Measurements from ENCODE around the gene SYPL1. TPM values are rescaled to one million over a fixed set of nuclear protein-coding genes. Genes with fewer than 3 reads are reported as not detected.

The SYPL1 gene
- total RNA-seq, 1 donor from 2014 or later = 76.9 TPM

DNA sequence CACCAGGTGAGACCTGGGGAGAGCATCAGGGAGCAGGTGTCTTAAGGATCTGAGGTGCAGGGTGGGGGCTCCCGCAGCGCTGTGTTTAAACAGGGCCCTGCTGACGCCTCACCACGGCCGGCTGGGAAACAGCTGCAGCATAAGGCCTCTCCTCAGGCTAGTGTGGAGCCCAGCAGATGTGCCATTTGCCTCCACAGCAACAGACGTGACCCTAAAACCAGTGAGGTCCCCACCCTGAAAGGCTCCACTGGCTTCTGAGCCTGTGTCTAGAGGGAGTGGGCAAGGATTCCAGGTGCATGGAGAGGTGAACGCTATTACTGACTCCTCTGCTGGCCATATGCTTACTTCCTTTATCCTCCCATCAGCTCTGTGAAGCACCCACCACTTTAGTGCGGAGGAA is 47.8 kb downstream of the SYPL1 start:
- peak in 1 of 2 donors; percentile 52 for DNase-seq (ENCODE audit: extremely low spot score in 2 of 2)
- Histone ChIP-seq H3K9me3 (no peaks in the 10 kb centered on the region), H3K36me3 (no peaks in the 10 kb centered on the region), H3K4me1 (peaks cover 53% of the 10 kb centered on the region), H3K27me3 (no peaks in the 10 kb centered on the region), H3K27ac (peak overlapping the region; percentile 84), H3K4me3 (no peak overlapping the region)
- TF ChIP-seq, protein P1, sequence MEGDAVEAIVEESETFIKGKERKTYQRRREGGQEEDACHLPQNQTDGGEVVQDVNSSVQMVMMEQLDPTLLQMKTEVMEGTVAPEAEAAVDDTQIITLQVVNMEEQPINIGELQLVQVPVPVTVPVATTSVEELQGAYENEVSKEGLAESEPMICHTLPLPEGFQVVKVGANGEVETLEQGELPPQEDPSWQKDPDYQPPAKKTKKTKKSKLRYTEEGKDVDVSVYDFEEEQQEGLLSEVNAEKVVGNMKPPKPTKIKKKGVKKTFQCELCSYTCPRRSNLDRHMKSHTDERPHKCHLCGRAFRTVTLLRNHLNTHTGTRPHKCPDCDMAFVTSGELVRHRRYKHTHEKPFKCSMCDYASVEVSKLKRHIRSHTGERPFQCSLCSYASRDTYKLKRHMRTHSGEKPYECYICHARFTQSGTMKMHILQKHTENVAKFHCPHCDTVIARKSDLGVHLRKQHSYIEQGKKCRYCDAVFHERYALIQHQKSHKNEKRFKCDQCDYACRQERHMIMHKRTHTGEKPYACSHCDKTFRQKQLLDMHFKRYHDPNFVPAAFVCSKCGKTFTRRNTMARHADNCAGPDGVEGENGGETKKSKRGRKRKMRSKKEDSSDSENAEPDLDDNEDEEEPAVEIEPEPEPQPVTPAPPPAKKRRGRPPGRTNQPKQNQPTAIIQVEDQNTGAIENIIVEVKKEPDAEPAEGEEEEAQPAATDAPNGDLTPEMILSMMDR (IDR thresholded peaks at IDR 0.05) = no peak
- TF ChIP-seq POLR2AphosphoS5 (IDR thresholded peaks at IDR 0.05; ENCODE audit: insufficient read depth in 1 of 2, low read depth in 1 of 2) (no peak), POLR2A (IDR thresholded peaks at IDR 0.05) (no peak)
- intact Hi-C loops (cut with DNase I) = no loop called here

DNA sequence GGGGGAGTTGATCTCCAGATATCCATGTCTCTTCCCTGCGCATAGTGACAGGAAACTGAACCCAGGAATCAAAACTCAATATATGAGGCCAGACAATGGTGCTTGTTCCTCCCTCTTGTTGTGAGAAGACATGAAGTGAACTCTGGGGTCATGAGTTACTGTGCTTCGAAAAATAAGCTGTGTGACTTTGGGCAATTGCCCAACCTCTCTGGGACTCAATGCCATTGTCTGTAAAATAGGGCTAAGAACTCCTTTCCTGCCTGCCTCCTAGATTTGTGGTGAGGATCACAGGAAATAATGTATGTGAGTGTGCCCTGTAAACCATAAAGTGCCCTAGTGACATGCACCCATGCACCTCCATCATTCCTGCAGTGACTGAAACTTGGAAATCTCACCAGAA is 48.4 kb downstream of the SYPL1 start:
- intact Hi-C loops (cut with DNase I) = no loop called here
- TF ChIP-seq POLR2AphosphoS5 (IDR thresholded peaks at IDR 0.05; ENCODE audit: insufficient read depth in 1 of 2, low read depth in 1 of 2) (no peak), POLR2A (IDR thresholded peaks at IDR 0.05) (no peak)
- TF ChIP-seq, protein P1 (IDR thresholded peaks at IDR 0.05) = no peak

DNA sequence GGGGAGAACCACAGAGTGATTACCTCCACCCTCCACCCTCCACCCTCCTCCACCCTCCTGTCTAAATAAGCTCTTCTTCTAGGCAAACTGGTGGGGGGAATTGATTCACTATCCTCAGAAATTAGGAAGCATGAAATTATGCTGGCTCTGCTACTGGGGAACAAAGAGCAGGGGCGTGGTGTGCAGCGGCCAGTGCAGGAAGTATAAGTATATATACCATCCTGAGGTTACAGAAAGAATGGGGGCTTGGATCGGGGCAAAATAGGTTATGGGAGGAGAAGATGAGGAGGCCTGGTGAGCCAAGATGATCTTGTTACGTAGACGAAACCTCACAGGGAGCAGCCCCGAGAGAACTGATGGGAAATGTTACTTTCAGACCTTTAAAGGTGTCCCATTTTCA is 49.1 kb downstream of the SYPL1 start:
- no peak overlapping the region for H3K4me3 ChIP-seq
- no peaks in the 10 kb centered on the region for H3K27me3 ChIP-seq
- H3K4me1 ChIP-seq = peaks cover 47% of the 10 kb centered on the region
- H3K27ac ChIP-seq = no peak overlapping the region
- intact Hi-C loops (cut with DNase I) = no loop called here
- DNase-seq (ENCODE audit: extremely low spot score in 2 of 2) = no peak
- no peaks in the 10 kb centered on the region for H3K36me3 ChIP-seq
- TF ChIP-seq POLR2A (IDR thresholded peaks at IDR 0.05) (no peak), POLR2AphosphoS5 (IDR thresholded peaks at IDR 0.05; ENCODE audit: insufficient read depth in 1 of 2, low read depth in 1 of 2) (no peak)
- TF ChIP-seq, protein P1 (IDR thresholded peaks at IDR 0.05) = no peak
- no peaks in the 10 kb centered on the region for H3K9me3 ChIP-seq

More for the DNA sequence above, 48.4 kb downstream of the SYPL1 start:
- H3K9me3 ChIP-seq = no peaks in the 10 kb centered on the region
- no peak for DNase-seq (ENCODE audit: extremely low spot score in 2 of 2)
- H3K4me3 ChIP-seq = no peak overlapping the region
- no peaks in the 10 kb centered on the region for H3K27me3 ChIP-seq
- peaks cover 52% of the 10 kb centered on the region for H3K4me1 ChIP-seq
- no peaks in the 10 kb centered on the region for H3K36me3 ChIP-seq
- peak overlapping the region; percentile 84 for H3K27ac ChIP-seq

DNA sequence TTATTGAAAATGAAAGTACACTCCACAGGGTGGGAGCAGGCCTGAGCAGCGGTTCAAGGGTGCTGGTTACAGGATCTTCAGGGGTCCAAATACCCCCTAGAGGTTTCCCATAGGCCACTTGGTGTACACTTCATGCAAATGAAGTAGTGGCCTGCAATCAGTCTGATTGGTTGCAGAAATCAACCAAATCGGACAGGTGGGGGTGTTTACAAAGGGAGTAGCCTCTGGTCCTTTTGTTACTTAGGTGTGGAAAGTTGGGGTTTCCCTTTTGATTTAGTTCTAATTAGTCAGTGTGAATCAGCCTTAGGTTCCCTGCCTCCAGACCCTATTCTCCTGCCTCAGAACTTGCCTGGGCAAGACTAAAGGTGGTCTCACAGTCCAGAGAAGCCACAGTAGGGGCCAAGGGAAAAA is 49.6 kb downstream of the SYPL1 start:
- peaks cover 51% of the 10 kb centered on the region for H3K4me1 ChIP-seq
- intact Hi-C loops (cut with DNase I) = no loop called here
- no peaks in the 10 kb centered on the region for H3K36me3 ChIP-seq
- H3K4me3 ChIP-seq = no peak overlapping the region
- no peaks in the 10 kb centered on the region for H3K27me3 ChIP-seq
- TF ChIP-seq POLR2AphosphoS5 (IDR thresholded peaks at IDR 0.05; ENCODE audit: insufficient read depth in 1 of 2, low read depth in 1 of 2) (no peak), POLR2A (IDR thresholded peaks at IDR 0.05) (no peak)
- TF ChIP-seq, protein P1 (IDR thresholded peaks at IDR 0.05) = no peak
- H3K9me3 ChIP-seq = no peaks in the 10 kb centered on the region
- H3K27ac ChIP-seq = no peak overlapping the region
- DNase-seq (ENCODE audit: extremely low spot score in 2 of 2) = no peak

DNA sequence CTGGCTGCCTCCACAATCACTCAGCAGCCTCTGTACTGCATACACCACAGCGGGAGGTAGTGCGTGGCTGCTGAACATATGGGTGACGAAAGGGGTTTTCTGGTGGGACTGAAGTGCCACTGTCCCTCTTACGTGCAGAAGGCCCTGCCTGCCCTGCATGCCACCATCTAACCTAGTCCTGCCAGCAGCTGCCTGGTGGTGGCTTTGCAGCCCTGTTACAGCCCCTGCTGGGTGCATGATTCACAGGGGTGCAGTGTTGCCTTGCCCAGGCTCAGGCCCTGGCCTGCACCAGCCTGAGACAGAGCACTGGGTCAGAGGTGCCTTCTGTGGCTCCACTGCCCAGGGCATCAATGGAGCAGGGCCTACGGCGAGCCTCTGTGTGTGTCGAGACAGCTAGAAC is 50.1 kb downstream of the SYPL1 start:
- intact Hi-C loops (cut with DNase I) = no loop called here
- DNase-seq (ENCODE audit: extremely low spot score in 2 of 2) = peak in 1 of 2 donors; percentile 83
- no peak overlapping the region for H3K4me3 ChIP-seq
- H3K9me3 ChIP-seq = no peaks in the 10 kb centered on the region
- H3K36me3 ChIP-seq = no peaks in the 10 kb centered on the region
- TF ChIP-seq POLR2A (IDR thresholded peaks at IDR 0.05) = no peak
- no peak for TF ChIP-seq POLR2AphosphoS5 (IDR thresholded peaks at IDR 0.05; ENCODE audit: insufficient read depth in 1 of 2, low read depth in 1 of 2)
- TF ChIP-seq, protein P1 (IDR thresholded peaks at IDR 0.05) = no peak
- peaks cover 56% of the 10 kb centered on the region for H3K4me1 ChIP-seq
- no peak overlapping the region for H3K27ac ChIP-seq
- no peaks in the 10 kb centered on the region for H3K27me3 ChIP-seq

All from vagina (tissue), 2 donors.